T-helper 1 cell (primary cell): Measurements from ENCODE around the gene SLC25A4.

Experiments used
- DNase-seq, 5 donors: peaks; one replicate each; pipeline ENCODE4 v3.0.0-alpha.2; 2012 to 2020

Gene SLC25A4

GRCh38 chr4:185122681-185123345 is 20.3 kb upstream of the SLC25A4 start:
- no peak for DNase-seq

DNA sequence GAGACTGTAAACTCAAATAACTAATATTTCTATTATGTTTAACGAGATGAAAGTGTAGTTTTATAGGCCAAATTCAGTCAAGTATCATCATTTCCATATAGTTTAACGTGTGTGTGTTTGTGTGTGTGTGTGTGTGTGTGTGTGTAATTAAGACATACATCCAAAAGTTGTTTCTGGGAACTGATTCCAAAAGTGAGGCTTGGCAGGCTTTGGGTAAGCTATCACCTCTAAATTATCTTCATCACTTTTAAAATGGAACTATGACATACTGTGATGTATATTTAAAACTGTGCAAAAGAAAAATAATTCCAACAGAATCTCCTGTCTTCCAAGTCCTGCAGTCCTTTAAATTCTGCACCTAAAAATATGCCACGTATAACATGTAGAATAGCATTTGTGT is 19.1 kb upstream of the SLC25A4 start:
- no peak for DNase-seq

GRCh38 chr4:185127021-185127925 is 15.8 kb upstream of the SLC25A4 start:
- DNase-seq = peak in 1 of 5 donors; percentile 2

GRCh38 chr4:185128272-185129119 is 14.6 kb upstream of the SLC25A4 start:
- DNase-seq = peak in 2 of 5 donors; percentile 7 to 23

GRCh38 chr4:185134307-185134869 is 8.7 kb upstream of the SLC25A4 start:
- peak in 1 of 5 donors; percentile 48 for DNase-seq

GRCh38 chr4:185137233-185137925 is 5.7 kb upstream of the SLC25A4 start:
- no peak for DNase-seq

DNA sequence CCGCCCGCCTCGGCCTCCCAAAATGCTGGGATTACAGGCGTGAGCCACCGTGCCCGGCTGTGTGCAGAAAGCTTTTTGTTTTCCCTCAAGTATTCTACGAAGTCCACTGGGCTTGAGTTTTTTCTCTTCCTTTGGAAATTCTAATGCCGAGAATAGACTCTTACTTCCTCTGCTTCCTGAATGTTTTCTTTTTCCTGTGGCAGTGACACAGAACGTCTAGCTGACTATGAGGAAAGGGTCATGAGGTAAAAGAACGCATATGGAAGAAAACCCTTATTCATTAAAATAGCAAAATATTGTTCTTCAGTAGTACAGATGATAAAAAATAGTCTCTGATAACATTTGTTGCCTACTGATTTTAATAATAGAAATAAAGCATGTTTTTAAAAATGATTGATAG is 4.9 kb upstream of the SLC25A4 start:
- DNase-seq = no peak

GRCh38 chr4:185139736-185140135 is 3.3 kb upstream of the SLC25A4 start:
- DNase-seq = no peak

- DNase-seq = no peak
These were observed 1.3 kb upstream of the SLC25A4 start for GRCh38 chr4:185141777-185142176.

DNA sequence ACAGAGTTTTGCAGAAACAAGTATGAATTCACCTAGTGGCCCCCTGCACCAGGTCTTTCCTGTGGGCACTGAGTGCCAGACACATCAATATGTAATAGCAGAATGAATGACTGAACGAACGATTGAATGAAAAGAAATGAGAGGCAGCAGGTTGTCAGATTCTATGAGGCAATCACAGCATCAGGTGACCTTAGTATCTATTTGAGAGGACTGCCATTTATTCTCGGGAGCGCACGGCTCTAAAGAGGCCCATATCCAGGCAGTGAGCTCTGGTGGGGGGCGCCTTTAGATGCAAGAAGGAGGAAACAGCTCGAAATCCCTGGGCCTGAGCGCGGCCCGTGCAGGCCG is 528 bp upstream of the SLC25A4 start:
- no peak for DNase-seq

GRCh38 chr4:185143601-185143969 is 519 bp downstream of the SLC25A4 start:
- peak in 1 of 5 donors; percentile 34 for DNase-seq

DNA sequence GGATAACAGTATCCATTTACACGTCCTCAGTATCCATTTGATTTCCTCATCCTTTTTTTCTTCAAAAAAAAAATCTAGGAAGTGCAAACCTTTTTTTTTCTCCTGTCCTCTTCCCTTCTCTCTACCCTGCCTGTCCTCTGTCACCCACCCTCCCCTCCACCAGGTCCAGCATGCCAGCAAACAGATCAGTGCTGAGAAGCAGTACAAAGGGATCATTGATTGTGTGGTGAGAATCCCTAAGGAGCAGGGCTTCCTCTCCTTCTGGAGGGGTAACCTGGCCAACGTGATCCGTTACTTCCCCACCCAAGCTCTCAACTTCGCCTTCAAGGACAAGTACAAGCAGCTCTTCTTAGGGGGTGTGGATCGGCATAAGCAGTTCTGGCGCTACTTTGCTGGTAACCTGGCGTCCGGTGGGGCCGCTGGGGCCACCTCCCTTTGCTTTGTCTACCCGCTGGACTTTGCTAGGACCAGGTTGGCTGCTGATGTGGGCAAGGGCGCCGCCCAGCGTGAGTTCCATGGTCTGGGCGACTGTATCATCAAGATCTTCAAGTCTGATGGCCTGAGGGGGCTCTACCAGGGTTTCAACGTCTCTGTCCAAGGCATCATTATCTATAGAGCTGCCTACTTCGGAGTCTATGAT is 1.7 kb downstream of the SLC25A4 start:
- DNase-seq = no peak

- no peak for DNase-seq
These were observed 2.5 kb downstream of the SLC25A4 start for GRCh38 chr4:185145572-185145971.

- DNase-seq = no peak
These were observed 6.3 kb downstream of the SLC25A4 start for GRCh38 chr4:185149392-185149791.

GRCh38 chr4:185151296-185151695 is 8.2 kb downstream of the SLC25A4 start:
- DNase-seq = no peak

DNA sequence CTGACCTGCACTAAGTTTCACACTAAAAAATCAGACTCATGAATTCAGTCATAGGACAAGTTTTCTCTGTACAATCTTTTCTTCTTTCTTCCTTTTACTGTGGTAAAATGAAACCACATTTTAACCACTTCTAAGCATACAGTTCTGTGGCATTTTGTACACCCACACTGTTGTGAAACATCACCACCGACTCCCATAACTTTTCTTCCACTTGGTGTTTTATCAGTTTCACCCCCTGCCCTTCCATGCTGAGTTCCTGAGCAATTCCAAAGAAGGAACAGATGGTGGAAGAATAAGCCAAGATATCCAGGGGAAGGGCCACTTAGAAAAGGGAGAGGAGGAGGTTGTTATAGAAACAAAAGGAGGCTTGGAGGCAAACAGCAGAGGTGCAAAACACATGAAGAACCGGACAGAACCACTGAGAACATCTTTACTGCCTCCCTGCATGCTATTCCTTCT is 22.6 kb downstream of the SLC25A4 start:
- peak in 1 of 5 donors; percentile 79 for DNase-seq

GRCh38 chr4:185167234-185167633 is 24.2 kb downstream of the SLC25A4 start:
- no peak for DNase-seq

- no peak for DNase-seq
These were observed 28.5 kb downstream of the SLC25A4 start for GRCh38 chr4:185171373-185172071.

GRCh38 chr4:185179488-185179887 is 36.4 kb downstream of the SLC25A4 start:
- DNase-seq = no peak

GRCh38 chr4:185182239-185182638 is 39.2 kb downstream of the SLC25A4 start:
- DNase-seq = no peak
